Ovary (tissue), 9 donors: ENCODE measurements around the gene DCAF11. TPM values are rescaled to one million over a fixed set of nuclear protein-coding genes. Genes with fewer than 3 reads are reported as not detected.

Experiments
- DNase-seq, 5 donors: peaks; one replicate each; pipeline ENCODE4 v3.0.0-alpha.2; 2019 to 2020
- H3K27ac ChIP-seq, 2 donors: fragments of 200-600 bp; one replicate each; pipeline versions ENCODE4 v1.5.1 to v1.8.0; 2019 to 2022
- H3K27me3 ChIP-seq: fragments of 200-600 bp; one replicate; pipeline ENCODE4 v1.8.0; 2022
- H3K36me3 ChIP-seq: fragments of 200-600 bp; sonication (generic); one replicate; pipeline ENCODE4 v1.5.1; 2019
- H3K4me1 ChIP-seq: one replicate; pipeline ENCODE4 v1.8.1; 2013; ENCODE audit warnings: mild to moderate bottlenecking, moderate library complexity; ENCODE audit not compliant: insufficient read depth
- H3K4me3 ChIP-seq: fragments of 200-600 bp; sonication (generic); one replicate; pipeline ENCODE4 v1.5.1; 2017
- H3K9me3 ChIP-seq, 2 donors: fragments of 200-600 bp in 1 of 2; sonication (generic) in 1 of 2; one replicate each; pipeline versions ENCODE4 v1.5.1 to v1.8.1; 2013 to 2019; ENCODE audit warnings: mild to moderate bottlenecking in 1 of 2, moderate library complexity in 1 of 2
- CTCF ChIP-seq, 3 donors: fragments of 450-650 bp in 2 of 3; fragments of 200-600 bp in 1 of 3; IDR thresholded peaks; one replicate each; pipeline versions ENCODE4 v1.5.1 to v1.8.0; 2016 to 2022; ENCODE audit warnings: antibody characterized with exemption in 3 of 3, mild to moderate bottlenecking in 1 of 3
- EP300 ChIP-seq: sonication (generic); formaldehyde crosslinking; IDR thresholded peaks from one replicate; pipeline ENCODE4 v1.6.1; 2017; ENCODE audit warnings: antibody characterized with exemption
- POLR2A ChIP-seq: fragments of 450-650 bp; IDR thresholded peaks from one replicate; pipeline ENCODE4 v1.6.1; 2017; ENCODE audit warnings: antibody characterized with exemption, mild to moderate bottlenecking, moderate library complexity
- WGBS, 3 donors: extraction: QIAGEN DNeasy Blood & Tissue Kit in 1 of 3; methylation state at CpG; one replicate each; pipeline versions ENCODE4 v1.1.5 to v1.1.7; 2013 to 2017; 5-methylcytosine and 5-hydroxymethylcytosine counted together
- intact Hi-C, 4 donors: fragments of 100-400 bp; cut with DNase I; formaldehyde crosslinking; loops; one replicate each; pipeline versions ENCODE4 v1.11.0 to v1.15.1; 2022 to 2023
- polyA plus RNA-seq, 2 donors: library from polyadenylated mRNA; stranded (reverse); fragments of 200-250 nt in 1 of 2; fragments of 350-450 nt in 1 of 2; fragmentation: Illumina TruSeq in 1 of 2; extraction: RNeasy Lipid Tissue Mini Kit (QIAGEN cat#74804) in 1 of 2; gene quantifications; one replicate each; pipeline ENCODE4 v1.2.3, GENCODE V29; 2013 to 2014
- total RNA-seq, 7 donors: library from RNA; depleted of rRNA in 2 of 7; stranded (reverse); fragments of >200 nt in 2 of 7; fragmentation: NEBNext Ultra II Directional in 3 of 7; extraction: Animal tissue kit (Norgen Biotek cat#: 25700) in 3 of 7; gene quantifications; one replicate each; pipeline versions ENCODE4 v1.1.0 to v1.2.4, GENCODE V29; 2016 to 2023
- donor health status: DM: no; HTN: no; CAD: no; lungs with moderate emphysema.
- donor health status: DM: no; HTN: no; CAD: no.
- donor health status: Bipolar disorder and iron deficiency.
- donor health status: DM: yes; HTN: yes; CAD: no.
- donor health status: DM: no; HTN: no; CAD: no.
- donor health status: DM: yes; HTN: yes; CAD: no.

The DCAF11 gene
- total and polyA plus RNA-seq, 9 donors, result 34.7 to 71.4 (median 51.5) TPM

- Histone ChIP-seq H3K27me3 (no peaks in the 10 kb centered on the region), H3K4me1 (no peaks in the 10 kb centered on the region), H3K36me3 (no peaks in the 10 kb centered on the region), H3K27ac (no peak overlapping the region), H3K9me3 (no peaks in the 10 kb centered on the region), H3K4me3 (no peak overlapping the region)
- 74 to 85% (median 83%) methylated on average over 2 of the region's 2 CpGs for WGBS, 3 donors
- intact Hi-C loops, result no loop called here
- TF ChIP-seq POLR2A, result no peak
- no peak for DNase-seq
These were observed 26.5 kb upstream of the DCAF11 start for GRCh38 chr14:24088095-24088494.

GRCh38 chr14:24089890-24090289 is 24.7 kb upstream of the DCAF11 start:
- Histone ChIP-seq H3K27me3 (no peaks in the 10 kb centered on the region), H3K4me1 (peaks cover 3% of the 10 kb centered on the region), H3K9me3 (no peaks in the 10 kb centered on the region), H3K27ac (no peak overlapping the region), H3K4me3 (no peak overlapping the region), H3K36me3 (no peaks in the 10 kb centered on the region)
- intact Hi-C loops, result loop anchor here in 1 of 4 donors (10.0 kb wide), 1 partner anchor 105 kb away; the partner anchor contains the start of gene DHRS4L2
- no peak for DNase-seq
- TF ChIP-seq EP300 (no peak), CTCF (IDR thresholded peaks at IDR 0.05) (no peak), POLR2A (no peak)
- 80 to 82% (median 82%) methylated on average over 6 of the region's 6 CpGs for WGBS, 3 donors

- Histone ChIP-seq H3K4me1 (peaks cover 3% of the 10 kb centered on the region), H3K9me3 (no peaks in the 10 kb centered on the region), H3K27ac (no peak overlapping the region), H3K36me3 (no peaks in the 10 kb centered on the region), H3K4me3 (no peak overlapping the region), H3K27me3 (no peaks in the 10 kb centered on the region)
- intact Hi-C loops, result loop anchor here in 1 of 4 donors (10.0 kb wide), 1 partner anchor 107 kb away; the partner anchor contains the start of gene DHRS4L2
- TF ChIP-seq CTCF (IDR thresholded peaks at IDR 0.05) (no peak), EP300 (no peak), POLR2A (no peak)
- peak in 1 of 5 donors; percentile 1 for DNase-seq
These were observed 22.5 kb upstream of the DCAF11 start for GRCh38 chr14:24092110-24092504.

- H3K4me3 ChIP-seq, result no peak overlapping the region
- no peaks in the 10 kb centered on the region for H3K9me3 ChIP-seq
- peak in 1 of 5 donors; percentile 1 for DNase-seq
- no peaks in the 10 kb centered on the region for H3K36me3 ChIP-seq
- TF ChIP-seq POLR2A (no peak), CTCF (IDR thresholded peaks at IDR 0.05) (no peak), EP300 (no peak)
- H3K4me1 ChIP-seq, result peaks cover 3% of the 10 kb centered on the region
- no peaks in the 10 kb centered on the region for H3K27me3 ChIP-seq
- H3K27ac ChIP-seq, result no peak overlapping the region
- WGBS, 3 donors, result 88 to 92% (median 89%) methylated on average over 4 of the region's 4 CpGs
- intact Hi-C loops, result loop anchor here in 1 of 4 donors (10.0 kb wide), 1 partner anchor 108 kb away; the partner anchor contains the start of gene DHRS4L2
These were observed 21.9 kb upstream of the DCAF11 start for GRCh38 chr14:24092505-24093206.
